C4-2B (cell line): ENCODE data around the gene EIF2B2.

Experiments used
- CTCF ChIP-seq: fragments of 450-650 bp; conservative IDR thresholded peaks from 2 replicates; pipeline ENCODE4 v1.5.1; 2017; ENCODE audit warnings: mild to moderate bottlenecking
- ZFX ChIP-seq: fragments of 450-650 bp; IDR thresholded peaks from 2 replicates; pipeline ENCODE4 v1.6.1; 2017

GRCh38 chr14:74973905-74974363 lies 28.8 kb upstream of the EIF2B2 start:
- TF ChIP-seq CTCF, result no peak
- TF ChIP-seq ZFX, result no peak
